GM21576 (cell line): Measurements from ENCODE around the gene TRAP1.
"Not testable (repeated sequence)": the region's sequence is repeated elsewhere in the genome, so short reads cannot be mapped to it uniquely, and the experiment has no call there.

ENCODE experiments used
- ATAC-seq: cut with Tn5 transposase; IDR thresholded peaks from one replicate; pipeline ENCODE4 v1.9.1; 2021; ENCODE audit warnings: mild to moderate bottlenecking, moderate library complexity; ENCODE audit not compliant: unreplicated experiment

TRAP1 gene

DNA sequence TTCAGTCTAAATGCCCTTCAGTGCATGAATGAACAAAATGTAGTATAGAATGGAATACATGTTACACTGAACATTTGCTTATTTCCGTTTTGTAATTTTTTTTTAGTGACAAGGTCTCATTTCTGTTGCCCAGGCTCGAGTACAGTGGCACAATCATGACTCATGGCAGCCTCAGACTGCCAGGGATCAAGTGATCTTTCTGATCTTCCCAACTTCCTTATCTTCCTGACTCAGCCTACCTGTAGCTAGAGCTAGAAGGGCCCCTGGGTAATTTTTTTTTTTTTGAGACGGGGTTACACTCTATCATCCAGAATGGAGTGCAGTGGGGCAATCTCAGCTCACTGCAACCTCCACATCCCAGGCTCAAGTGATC lies 98.6 kb downstream of the TRAP1 start:
- ATAC-seq = no peak

DNA sequence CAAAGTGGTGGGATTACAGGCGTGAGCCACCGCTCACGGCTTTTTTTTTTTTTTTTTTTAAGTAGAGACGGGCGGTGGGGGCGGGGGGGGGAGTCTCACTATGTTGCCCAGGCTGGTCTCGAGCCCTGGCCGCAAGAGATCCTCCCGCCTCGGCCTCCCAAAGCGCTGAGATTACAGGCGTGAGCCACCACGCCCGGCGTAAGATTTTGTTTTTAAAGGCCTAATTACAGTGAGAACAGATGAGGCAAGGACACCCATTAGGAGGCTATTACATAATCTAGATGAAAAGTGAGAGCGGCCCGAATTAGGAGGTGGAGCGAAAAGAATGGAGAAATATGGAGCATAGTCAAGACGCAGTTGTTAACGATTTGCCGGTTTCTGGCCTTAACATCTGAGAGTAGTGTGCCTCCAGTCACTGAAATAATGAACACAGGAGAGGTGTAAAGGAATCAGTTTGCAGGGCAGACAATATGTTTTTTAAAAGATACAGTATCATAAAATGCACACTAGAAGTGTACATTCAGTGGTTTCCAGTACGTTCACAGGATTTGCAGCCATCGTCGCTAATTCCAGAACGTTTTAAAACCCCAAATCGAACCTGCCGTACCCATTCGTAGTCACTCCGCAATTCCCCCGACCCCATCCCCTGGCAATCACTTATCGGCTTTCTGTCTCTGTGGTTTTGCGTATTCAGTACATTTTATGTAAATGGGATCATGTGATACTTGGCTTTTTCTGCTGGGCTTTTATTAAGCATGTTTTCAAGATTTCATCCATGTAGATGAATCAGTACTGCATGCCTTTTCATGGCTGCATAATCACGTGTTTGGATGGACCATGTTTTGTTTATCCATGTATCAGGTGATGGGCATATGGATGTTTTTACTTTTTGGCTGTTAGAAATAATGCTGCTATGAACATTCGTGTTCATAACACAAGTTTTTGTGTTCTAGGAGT lies 104.5 kb downstream of the TRAP1 start:
- no peak for ATAC-seq

DNA sequence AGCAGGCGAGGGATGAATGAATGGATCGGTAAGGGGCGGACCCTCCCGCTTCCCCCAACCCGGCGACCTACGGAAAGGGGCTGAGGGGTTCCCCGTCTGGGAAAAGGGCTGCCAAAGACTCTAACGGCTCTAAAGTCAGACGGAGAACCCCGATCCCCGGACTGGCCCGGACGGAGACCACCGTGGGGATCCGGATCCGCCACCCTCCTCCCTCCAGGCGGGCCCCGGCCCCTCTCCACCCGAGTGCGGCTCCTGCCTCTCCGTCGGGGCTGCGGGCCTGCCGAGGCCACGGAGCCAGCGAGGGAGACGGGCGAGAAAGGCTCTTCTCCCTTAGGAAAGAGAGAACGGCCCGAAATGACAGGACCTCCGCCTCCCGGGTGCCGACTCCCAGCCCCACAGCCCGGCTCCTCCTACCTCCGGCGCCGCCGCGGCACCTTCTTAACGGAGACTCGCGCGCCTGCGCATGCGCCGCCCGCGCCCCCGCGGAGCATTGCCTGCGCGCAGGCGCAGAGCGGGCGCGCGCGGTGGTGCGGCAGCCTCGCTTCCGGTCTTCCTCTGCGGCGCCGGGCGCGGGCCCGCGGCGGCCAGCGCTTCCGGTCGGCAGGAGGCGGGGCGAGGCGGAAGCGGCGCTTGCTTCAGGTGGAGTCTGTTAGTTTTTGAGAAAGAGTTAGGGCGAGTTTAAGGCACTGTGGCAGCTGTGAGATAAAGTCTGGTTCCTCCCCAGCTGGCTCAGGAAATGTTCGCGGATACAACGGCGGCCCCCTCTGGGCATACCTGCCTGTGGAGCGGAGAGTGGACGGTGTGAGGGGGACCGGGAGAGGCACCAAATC lies 106.0 kb downstream of the TRAP1 start, which contains the start of gene SLX4:
Gene SLX4 (minus strand): TSS at position 461 of the 830 bp plus-strand sequence. CDS start 2,642 bp downstream, outside the sequence.
- peak; percentile 67 for ATAC-seq

DNA sequence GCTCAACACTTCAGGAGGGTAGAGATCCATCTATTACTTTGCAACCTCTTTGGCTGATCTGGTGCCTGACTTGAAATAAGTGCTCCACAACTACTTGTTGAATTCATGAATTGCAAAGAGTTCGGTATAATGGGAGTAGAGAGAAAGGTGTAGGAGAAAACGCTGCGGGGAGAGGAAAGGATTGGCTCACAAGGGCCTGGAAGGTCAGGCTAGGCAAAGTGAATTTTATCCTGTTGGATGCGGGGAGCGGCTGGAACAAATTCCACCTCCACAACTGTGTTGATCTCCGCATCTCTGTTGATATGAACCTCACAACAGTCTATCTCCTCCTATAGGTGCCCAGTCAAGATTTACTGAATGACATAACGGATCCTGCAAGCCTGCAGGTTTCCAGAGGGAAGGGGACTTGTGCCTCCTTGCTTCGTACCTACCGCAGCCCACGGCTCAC lies 106.6 kb downstream of the TRAP1 start:
- no peak for ATAC-seq

DNA sequence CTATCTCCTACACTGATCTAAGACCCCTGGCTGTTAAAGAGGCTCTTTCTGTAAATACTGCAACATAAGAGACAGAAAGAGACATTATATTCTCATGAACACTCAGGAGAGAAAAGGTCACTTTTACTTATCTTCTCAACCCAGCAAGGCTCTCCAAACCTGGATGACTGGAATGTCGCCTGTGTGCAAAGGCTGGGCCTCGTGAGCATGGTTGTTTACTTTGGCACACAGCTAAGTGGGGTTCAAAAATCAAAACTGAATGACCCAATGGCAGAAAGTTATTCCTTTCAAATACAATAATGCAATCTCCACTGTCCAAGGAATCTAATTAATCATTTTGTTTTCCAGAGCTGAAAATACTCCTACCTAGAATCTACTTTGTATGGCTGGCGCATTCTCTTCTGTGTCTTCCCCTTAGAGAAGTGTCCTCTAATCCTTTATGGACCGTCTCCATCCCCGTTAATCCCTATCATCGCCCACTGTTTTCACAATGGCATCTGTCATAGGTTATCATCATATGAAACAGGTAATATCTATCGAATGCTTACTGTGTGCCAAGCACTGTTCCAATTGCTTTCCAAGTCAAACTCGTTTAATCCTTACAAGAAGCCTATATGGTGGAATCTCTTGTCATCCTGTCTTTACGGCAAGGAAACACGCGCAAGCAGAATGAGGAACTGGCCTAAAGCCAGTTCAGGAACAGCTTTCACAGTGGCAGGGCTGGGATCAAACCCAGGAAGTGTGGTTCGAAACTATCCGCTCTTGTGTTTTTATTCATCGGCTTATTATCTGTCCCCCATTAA lies 107.2 kb downstream of the TRAP1 start:
- no peak for ATAC-seq

DNA sequence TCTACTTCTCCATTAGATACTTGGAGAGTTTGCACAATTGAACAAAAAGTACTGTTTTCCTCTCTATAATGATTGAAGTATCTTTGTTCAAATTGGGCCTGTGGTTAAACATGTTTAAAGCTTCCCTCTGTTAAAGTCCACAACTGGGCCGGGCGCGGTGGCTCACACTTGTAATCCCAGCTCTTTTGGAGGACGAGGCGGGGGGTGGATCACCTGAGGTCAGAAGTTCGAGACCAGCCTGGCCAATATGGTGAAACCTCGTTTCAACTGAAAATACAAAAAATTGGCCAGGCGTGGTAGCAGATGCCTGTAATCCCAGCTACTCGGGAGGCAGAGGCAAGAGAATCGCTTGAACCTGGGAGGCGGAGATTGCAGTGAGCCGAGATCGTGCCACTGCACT lies 108.3 kb downstream of the TRAP1 start:
- ATAC-seq = not testable (repeated sequence)

DNA sequence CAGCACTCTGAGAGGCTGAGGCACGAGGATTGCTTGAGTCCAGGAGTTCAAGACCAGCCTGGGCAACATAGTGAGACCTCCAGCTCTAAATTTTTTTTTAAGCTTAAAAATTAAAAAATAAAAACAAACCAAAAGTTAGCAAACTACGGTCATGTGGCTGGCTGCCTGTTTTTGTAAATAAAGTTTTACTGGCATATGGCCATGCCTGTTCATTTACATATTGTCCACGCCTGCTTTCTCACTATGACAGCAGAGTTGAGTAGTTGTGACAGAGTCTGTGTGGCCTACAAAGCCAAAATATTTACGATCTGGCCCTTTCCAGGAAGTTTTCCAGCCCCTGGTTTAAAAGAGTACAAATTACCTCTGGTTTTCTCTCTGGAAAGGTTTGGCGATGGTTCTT lies 109.3 kb downstream of the TRAP1 start:
- ATAC-seq = no peak
